SK-N-SH (cell line): ENCODE measurements around the gene SLC8B1.

Experiments used
- CTCF ChIP-seq: fragments of 200-600 bp; sonication (generic); IDR thresholded peaks from 2 replicates; pipeline ENCODE4 v1.6.1; 2017; ENCODE audit warnings: antibody characterized with exemption, mild to moderate bottlenecking, moderate library complexity
- EP300 ChIP-seq, 2 experiments: IDR thresholded peaks; 2 replicates each; pipeline versions ENCODE4 v1.4.0 to v1.6.1; 2012; ENCODE audit warnings: borderline replicate concordance in 1 of 2, low read depth in 1 of 2, low read length in 1 of 2
- EZH2phosphoT487 ChIP-seq: fragments of 200-600 bp; sonication (generic); IDR thresholded peaks from 2 replicates; pipeline ENCODE4 v1.6.1; 2017; ENCODE audit warnings: low read depth, mixed run types, mild to moderate bottlenecking, antibody characterized with exemption, moderate library complexity, borderline replicate concordance
- FOXJ3 ChIP-seq: sonication (generic); formaldehyde crosslinking; IDR thresholded peaks from 2 replicates; pipeline ENCODE4 v1.5.1; 2020; ENCODE audit warnings: mild to moderate bottlenecking, missing genetic modification reagents
- MAX ChIP-seq: IDR thresholded peaks from 2 replicates; pipeline ENCODE4 v1.4.0; 2012; ENCODE audit warnings: low read depth
- POLR2AphosphoS5 ChIP-seq: IDR thresholded peaks from 2 replicates; pipeline ENCODE4 v1.6.1; 2012; ENCODE audit warnings: low read depth, low read length
- RAD21 ChIP-seq: IDR thresholded peaks from 2 replicates; pipeline ENCODE4 v1.6.1; 2012; ENCODE audit warnings: mild to moderate bottlenecking, low read length
- REST ChIP-seq: IDR thresholded peaks from 2 replicates; pipeline ENCODE4 v1.6.1; 2012; ENCODE audit warnings: mild to moderate bottlenecking, low read depth, low read length, moderate library complexity
- RFX5 ChIP-seq: IDR thresholded peaks from 2 replicates; pipeline ENCODE4 v1.6.1; 2012; ENCODE audit warnings: mild to moderate bottlenecking, improper control_type of control experiment, low read length
- USF1 ChIP-seq: IDR thresholded peaks from 2 replicates; pipeline ENCODE4 v1.4.0; 2012; ENCODE audit warnings: low read depth, borderline replicate concordance

- TF ChIP-seq MAX: no peak
- no peak for TF ChIP-seq REST
- no peak for TF ChIP-seq RAD21
- TF ChIP-seq CTCF: no peak
- TF ChIP-seq USF1: no peak
- TF ChIP-seq POLR2AphosphoS5: no peak
- no peak for TF ChIP-seq EZH2phosphoT487
- no peak for TF ChIP-seq EP300 (IDR thresholded peaks at IDR 0.05; ENCODE audit: borderline replicate concordance in 1 of 2, low read depth in 1 of 2, low read length in 1 of 2)
- TF ChIP-seq FOXJ3 (CRISPR knock-in tag): no peak
- TF ChIP-seq RFX5: no peak
Observed at GRCh38 chr12:113257564-113257963, 77.3 kb downstream of the SLC8B1 start.
